Epidermal melanocyte (primary cell): ENCODE results near the gene CACNA1B.
"Not testable (repeated sequence)": the region's sequence is repeated elsewhere in the genome, so short reads cannot be mapped to it uniquely, and the experiment has no call there.

Source experiments
- DNase-seq: peaks from one replicate; pipeline ENCODE4 v3.0.0; 2011; ENCODE audit warnings: low spot score; ENCODE audit not compliant: insufficient read length

CACNA1B gene

GRCh38 chr9:137877506-137878122, at the start of gene CACNA1B:
Gene CACNA1B, plus strand, starts transcription at chr9:137877782. Its CDS starts 152 bp downstream, at chr9:137877934.
- DNase-seq, result not testable (repeated sequence)

GRCh38 chr9:137827908-137828526, 49.6 kb upstream of the CACNA1B start:
- DNase-seq, result no peak

DNA sequence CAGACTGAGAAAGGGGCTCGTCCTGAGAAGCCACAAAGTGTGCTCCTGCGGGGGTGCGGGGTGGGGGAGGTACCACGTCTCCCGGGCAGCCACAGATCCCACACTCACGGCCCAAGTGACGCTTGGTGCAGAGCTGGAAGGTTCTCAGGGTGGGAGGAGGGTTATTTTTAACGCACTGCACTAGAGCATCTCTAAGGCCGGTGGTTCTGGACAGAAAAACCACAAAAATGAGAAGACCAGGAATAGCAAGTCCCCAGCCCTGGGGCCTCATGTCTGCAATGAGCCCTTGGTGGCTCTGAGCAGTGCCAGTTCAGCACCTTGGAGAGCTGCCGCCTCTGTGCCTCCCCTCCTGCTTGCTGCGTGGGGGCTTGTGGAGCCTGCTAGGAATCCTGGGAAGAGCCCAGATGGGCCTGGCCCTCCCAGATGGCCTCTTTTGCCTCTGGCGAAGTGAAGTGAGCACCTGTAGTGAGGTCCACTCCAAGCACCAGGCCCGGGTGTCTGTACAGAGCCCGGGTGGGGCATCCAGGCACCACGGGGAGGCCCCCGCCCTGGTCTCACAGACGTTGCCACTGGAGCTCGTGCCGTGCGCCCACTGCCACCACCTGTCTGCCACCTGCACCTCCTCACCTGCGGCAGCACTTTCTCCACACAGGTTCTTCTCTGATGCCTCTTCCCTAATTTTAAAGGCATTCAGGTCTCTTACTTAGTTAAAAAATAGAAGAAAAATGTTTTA, 48.9 kb upstream of the CACNA1B start:
- DNase-seq, result no peak

- no peak for DNase-seq
These were observed 48.2 kb upstream of the CACNA1B start for GRCh38 chr9:137829260-137829996.

DNA sequence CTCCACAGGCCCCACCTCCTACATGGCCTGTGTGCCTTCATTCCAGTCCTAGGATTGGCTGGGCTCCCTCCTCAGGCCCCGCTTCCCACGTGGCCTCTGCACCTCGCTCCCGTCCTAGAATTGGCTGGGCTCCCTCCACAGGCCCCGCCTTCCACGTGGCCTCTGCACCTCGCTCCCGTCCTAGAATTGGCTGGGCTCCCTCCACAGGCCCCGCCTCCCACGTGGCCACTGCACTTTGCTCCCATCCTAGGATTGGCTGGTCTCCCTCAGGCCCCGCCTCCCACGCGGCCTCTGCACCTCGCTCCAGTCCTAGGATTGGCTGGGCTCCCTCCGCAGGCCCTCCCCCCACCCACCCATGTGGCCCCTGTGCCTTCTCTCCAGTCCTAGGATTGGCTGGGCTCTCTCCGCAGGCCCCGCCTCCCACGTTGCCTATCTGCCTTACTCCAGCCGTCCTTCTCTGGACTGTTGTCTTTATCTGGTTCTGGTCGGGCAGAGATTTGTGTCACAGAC, 45.3 kb upstream of the CACNA1B start:
- DNase-seq, result no peak

DNA sequence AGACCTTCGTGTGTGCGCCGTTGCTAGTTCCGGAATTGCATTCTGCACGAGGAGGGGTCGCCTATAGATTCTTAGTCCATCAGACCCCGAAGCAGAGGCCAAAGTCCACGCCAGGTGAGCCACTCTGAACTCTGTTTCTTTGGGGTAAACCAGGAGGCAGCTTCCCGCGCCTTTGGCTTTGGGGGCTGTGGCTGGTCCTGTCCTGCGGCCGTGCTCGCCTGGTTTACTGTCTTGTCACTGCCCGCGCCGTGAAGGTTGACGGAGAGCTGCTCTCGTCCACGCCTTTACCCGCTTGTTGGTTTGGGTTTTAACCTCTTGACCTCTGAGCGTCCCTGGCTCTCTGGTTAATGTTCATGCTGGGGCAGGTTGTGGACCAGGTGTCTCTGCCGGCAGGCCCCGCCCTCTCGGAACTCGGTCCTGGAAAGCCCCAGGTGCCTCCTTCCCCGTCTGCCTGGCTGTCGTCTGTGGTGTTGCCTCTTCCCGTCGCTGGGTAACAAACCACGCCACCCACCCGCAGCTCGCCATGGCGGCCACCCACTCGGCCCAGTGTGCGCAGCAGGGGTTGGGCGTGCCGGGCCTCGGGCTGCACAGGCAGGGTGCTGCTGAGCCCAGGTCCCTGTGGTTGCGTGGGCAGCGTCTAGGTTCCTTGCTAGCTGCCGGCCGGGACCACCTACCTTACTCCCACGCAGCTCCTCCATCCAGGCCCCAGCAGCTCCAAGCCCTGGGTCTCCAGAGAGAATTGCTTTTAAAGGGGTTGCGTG, 44.6 kb upstream of the CACNA1B start:
- DNase-seq, result no peak

GRCh38 chr9:137833721-137834613, 43.6 kb upstream of the CACNA1B start:
- DNase-seq, result no peak

GRCh38 chr9:137834846-137835546, 42.6 kb upstream of the CACNA1B start:
- DNase-seq, result no peak

DNA sequence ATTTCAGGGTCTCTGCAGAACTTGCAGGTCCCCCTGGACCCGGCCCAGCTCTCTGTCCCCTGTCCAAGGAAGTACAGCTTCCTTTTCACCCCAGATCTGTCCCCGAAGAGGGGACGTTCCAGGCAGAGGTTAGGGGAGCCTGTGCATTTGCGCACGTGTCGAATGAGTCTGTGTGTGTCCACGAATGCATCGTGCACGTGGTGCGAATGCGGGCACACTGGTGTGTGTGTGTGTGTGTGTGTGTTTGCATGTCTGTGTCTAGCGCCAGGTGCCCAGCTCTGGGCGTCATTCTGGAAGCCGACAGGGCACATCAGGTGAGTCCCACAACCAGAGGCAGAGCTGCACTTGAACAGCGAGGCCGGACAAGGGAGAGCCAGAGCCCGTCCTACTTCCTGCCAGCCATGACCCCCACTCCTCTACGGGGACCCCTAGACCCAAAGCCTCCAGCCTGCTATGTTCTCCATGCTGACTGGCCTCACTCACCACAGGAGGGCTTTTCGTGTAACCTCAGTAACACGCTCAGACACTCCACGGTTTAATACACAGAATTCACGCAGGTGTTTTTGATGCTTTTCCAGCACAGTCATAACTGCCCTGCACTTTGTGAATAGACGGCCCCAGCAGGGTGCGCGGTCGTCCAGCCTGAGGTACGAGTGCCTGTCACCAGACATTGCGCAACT, 41.3 kb upstream of the CACNA1B start:
- DNase-seq, result no peak

GRCh38 chr9:137836831-137837241, 40.7 kb upstream of the CACNA1B start:
- DNase-seq, result no peak

DNA sequence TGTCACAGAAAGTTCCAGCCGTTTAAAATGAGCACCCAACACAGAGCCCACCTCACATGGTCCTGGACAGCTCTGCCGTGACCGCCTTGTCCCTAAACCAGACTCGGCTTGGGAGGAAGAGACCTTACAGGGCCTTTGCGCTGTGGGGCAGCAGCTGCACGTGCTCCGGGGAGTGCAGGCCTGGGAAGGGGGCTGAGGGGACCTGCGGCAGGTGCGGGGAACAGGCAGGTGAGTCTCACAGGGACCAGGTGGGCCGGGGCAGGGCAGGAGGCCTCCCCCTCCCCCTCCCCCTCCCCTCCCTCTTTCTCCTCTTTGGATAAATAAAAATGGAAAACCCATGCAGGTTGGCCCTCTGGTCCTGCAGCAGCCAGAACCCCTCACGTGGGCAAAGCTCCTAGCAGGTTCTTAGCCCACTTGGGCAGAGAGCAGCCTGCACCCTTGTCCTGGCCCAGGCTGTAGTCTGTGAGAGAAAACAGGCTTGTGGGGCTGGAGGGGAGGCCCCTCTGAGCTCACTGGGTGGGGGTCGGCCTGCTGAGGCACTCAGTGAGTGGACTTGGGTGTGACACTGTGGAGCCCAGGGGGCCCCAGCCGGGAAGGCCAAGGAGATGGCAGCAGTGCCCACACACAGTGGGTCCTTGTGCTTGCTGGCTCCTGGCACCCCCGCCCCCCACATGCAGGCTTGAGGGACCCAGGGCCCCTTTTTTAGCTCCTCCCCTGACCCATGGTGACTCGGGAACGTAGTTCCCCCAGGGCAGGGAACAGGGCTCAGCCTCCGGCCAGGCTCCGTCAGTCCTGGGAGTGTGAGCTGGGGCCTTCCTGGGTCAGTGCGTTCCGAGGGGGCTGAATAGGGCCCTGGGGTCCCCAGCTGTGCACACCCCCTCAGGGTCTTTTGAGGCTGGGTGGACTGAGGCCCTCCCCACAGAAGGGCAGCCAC, 40.0 kb upstream of the CACNA1B start:
- no peak for DNase-seq

- no peak for DNase-seq
These were observed 39.0 kb upstream of the CACNA1B start for GRCh38 chr9:137838576-137838975.

GRCh38 chr9:137843355-137843754, 34.2 kb upstream of the CACNA1B start:
- DNase-seq, result no peak

- no peak for DNase-seq
These were observed 25.9 kb upstream of the CACNA1B start for GRCh38 chr9:137851516-137852267.

GRCh38 chr9:137853392-137853995, 24.1 kb upstream of the CACNA1B start:
- no peak for DNase-seq

GRCh38 chr9:137860361-137860760, 17.2 kb upstream of the CACNA1B start:
- no peak for DNase-seq
